ENCODE data around the gene AQP12A.
"Not testable (repeated sequence)": the region's sequence is repeated elsewhere in the genome, so short reads cannot be mapped to it uniquely, and the experiment has no call there.

AQP12A gene

DNA sequence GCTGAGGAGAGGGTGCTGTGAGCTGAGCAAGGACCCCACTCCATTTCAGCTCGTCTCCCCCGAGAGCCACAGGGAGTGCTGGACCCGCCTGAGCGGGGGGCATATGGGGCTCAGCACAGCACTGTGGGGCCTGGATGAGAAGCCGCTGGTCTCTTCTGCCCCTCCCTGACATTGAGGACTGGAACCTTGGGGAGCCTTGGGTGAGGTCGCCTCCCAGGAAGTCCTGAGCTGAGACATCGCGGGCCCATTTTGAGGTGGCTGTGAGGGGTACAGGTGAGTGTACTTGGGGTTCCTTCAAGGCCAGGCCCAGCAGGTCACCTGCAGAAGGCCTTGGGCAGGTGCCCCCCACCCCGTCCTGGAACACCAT lies 3.1 kb upstream of the AQP12A start:
- H2BK15ac ChIP-seq (ENCODE audit: low read length), result peak overlapping the region; percentile 9
- DNase-seq (ENCODE audit: low spot score), result no peak
- H3K79me1 ChIP-seq (ENCODE audit: low read depth, low read length), result no peaks in the 10 kb centered on the region
- WGBS, 2 donors (ENCODE audit: extremely low coverage in 2 of 2, insufficient read length in 2 of 2, insufficient replicate concordance in 1 of 2), result no CpG with 5 or more reads among the region's 9 CpGs
- no peak overlapping the region for H3K27ac ChIP-seq (replicated peaks; ENCODE audit: low read length)
- H2BK12ac ChIP-seq (ENCODE audit: low read length), result peak overlapping the region; percentile 22
- H3K9ac ChIP-seq (ENCODE audit: low read depth, low read length, poor library complexity), result no peak overlapping the region
- H4K8ac ChIP-seq (ENCODE audit: low read depth, low read length), result peak overlapping the region; percentile 65
- no peak overlapping the region for H2BK120ac ChIP-seq (ENCODE audit: low read depth, low read length)
- peaks cover 0 to 2% of the 10 kb centered on the region in 2 donors for H3K4me1 ChIP-seq (ENCODE audit: control insufficient read depth in 2 of 2, insufficient read depth in 1 of 2, low read depth in 1 of 2, low read length in 2 of 2)
- H3K36me3 ChIP-seq (replicated peaks in 1 of 2; ENCODE audit: control insufficient read depth in 2 of 2, insufficient read depth in 2 of 2, low read length in 2 of 2), result no peaks in the 10 kb centered on the region
- peak overlapping the region; percentile 84 for H3K14ac ChIP-seq (ENCODE audit: low read length)
- H3K4me3 ChIP-seq (ENCODE audit: low read length in 2 of 2), result no peak overlapping the region
- no peak overlapping the region for H4K91ac ChIP-seq (ENCODE audit: low read depth, low read length, poor library complexity)
- no peak overlapping the region for H3K23ac ChIP-seq (ENCODE audit: low read depth, low read length, poor library complexity)
- no peak overlapping the region for H2AFZ ChIP-seq (ENCODE audit: low read length)
- H3K4me2 ChIP-seq (ENCODE audit: insufficient read depth, low read length, poor library complexity, severe bottlenecking), result no peak overlapping the region
- peak overlapping the region; percentile 81 for H2AK5ac ChIP-seq (ENCODE audit: low read depth, low read length)
- H2BK5ac ChIP-seq (ENCODE audit: low read length), result peak overlapping the region; percentile 66
- no peak overlapping the region for H3K4ac ChIP-seq (ENCODE audit: low read length)
- no peaks in the 10 kb centered on the region for H3K9me3 ChIP-seq (replicated peaks in 1 of 2; ENCODE audit: control insufficient read depth in 2 of 2, insufficient read depth in 1 of 2, low read depth in 1 of 2, low read length in 2 of 2)
- H3K18ac ChIP-seq (ENCODE audit: low read length), result no peak overlapping the region
- peaks cover 0 to 28% (median 0%) of the 10 kb centered on the region in 3 experiments for H3K27me3 ChIP-seq (ENCODE audit: control insufficient read depth in 3 of 3, insufficient read depth in 3 of 3, low read depth in 1 of 3, low read length in 3 of 3)

DNA sequence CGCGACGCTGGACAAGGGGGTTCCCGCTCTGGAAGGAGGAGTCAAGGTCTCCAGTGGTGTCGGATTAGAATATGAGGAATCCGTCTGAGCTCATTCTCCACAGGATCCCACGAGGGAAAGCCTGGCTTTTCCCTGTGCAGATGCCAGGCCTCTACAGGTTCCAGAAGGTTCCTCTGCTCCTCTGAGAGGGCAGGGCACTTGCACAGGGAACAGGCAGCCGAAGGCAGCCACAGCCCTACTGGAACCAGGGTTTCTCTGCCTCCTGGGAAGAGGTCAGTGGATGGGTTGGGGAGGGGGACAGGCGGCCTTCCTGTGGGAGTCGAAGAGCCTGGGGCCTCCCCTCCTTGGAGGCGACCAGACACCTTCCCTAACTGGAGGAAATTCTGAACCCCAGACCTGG lies 1.7 kb upstream of the AQP12A start:
- no peak overlapping the region for H4K8ac ChIP-seq (ENCODE audit: low read depth, low read length)
- peaks cover 0 to 2% of the 10 kb centered on the region in 2 donors for H3K4me1 ChIP-seq (ENCODE audit: control insufficient read depth in 2 of 2, insufficient read depth in 1 of 2, low read depth in 1 of 2, low read length in 2 of 2)
- no peaks in the 10 kb centered on the region for H3K36me3 ChIP-seq (replicated peaks in 1 of 2; ENCODE audit: control insufficient read depth in 2 of 2, insufficient read depth in 2 of 2, low read length in 2 of 2)
- H3K4ac ChIP-seq (ENCODE audit: low read length), result no peak overlapping the region
- H3K27me3 ChIP-seq (ENCODE audit: control insufficient read depth in 3 of 3, insufficient read depth in 3 of 3, low read depth in 1 of 3, low read length in 3 of 3), result peaks cover 0 to 25% (median 0%) of the 10 kb centered on the region in 3 experiments
- no peak overlapping the region for H2AFZ ChIP-seq (ENCODE audit: low read length)
- no peak overlapping the region for H2BK15ac ChIP-seq (ENCODE audit: low read length)
- H2BK12ac ChIP-seq (ENCODE audit: low read length), result no peak overlapping the region
- H2AK5ac ChIP-seq (ENCODE audit: low read depth, low read length), result no peak overlapping the region
- DNase-seq (ENCODE audit: low spot score), result no peak
- H2BK5ac ChIP-seq (ENCODE audit: low read length), result no peak overlapping the region
- H3K23ac ChIP-seq (ENCODE audit: low read depth, low read length, poor library complexity), result no peak overlapping the region
- no peaks in the 10 kb centered on the region for H3K9me3 ChIP-seq (replicated peaks in 1 of 2; ENCODE audit: control insufficient read depth in 2 of 2, insufficient read depth in 1 of 2, low read depth in 1 of 2, low read length in 2 of 2)
- no CpG with 5 or more reads among the region's 11 CpGs for WGBS, 2 donors (ENCODE audit: extremely low coverage in 2 of 2, insufficient read length in 2 of 2, insufficient replicate concordance in 1 of 2)
- no peak overlapping the region for H4K91ac ChIP-seq (ENCODE audit: low read depth, low read length, poor library complexity)
- no peak overlapping the region for H3K4me2 ChIP-seq (ENCODE audit: insufficient read depth, low read length, poor library complexity, severe bottlenecking)
- H3K79me1 ChIP-seq (ENCODE audit: low read depth, low read length), result no peaks in the 10 kb centered on the region
- no peak overlapping the region for H3K18ac ChIP-seq (ENCODE audit: low read length)
- no peak overlapping the region for H2BK120ac ChIP-seq (ENCODE audit: low read depth, low read length)
- H3K27ac ChIP-seq (replicated peaks; ENCODE audit: low read length), result no peak overlapping the region
- H3K4me3 ChIP-seq (ENCODE audit: low read length in 2 of 2), result peak overlapping the region in 1 of 2 donors; percentile 18
- no peak overlapping the region for H3K9ac ChIP-seq (ENCODE audit: low read depth, low read length, poor library complexity)
- H3K14ac ChIP-seq (ENCODE audit: low read length), result no peak overlapping the region

DNA sequence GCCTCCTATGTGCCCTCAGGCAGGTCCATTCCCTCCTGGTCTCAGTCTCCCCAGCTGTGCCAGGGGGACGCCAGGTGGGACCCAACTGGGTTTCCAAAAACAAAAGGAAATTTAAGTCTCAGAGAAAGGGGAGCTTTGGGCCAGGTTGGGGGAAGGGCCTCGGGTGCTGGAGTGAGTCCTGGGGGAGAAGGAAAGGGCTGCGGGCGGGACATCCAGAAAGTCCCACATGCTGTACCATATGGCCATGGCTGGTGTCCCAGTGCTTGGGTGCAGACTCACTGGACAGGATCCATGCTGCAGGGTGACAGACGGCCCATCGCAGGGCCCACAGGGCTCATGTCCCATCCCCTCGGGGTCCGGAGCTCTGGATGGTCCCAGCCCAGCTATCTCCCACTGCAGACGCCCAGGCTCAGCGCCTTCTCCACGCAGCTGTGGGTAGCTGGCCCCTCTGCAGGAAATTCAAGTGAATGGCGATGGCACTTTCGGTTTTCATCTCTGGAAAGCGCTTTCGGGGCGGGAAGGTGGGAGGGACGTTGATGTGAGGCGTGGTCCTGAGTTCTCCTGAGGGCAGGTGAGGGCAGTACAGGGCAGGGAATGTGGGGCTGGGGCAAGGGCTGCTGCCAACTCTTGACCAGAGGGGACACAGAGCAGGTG lies 1.1 kb upstream of the AQP12A start:
- not testable (repeated sequence) for H3K23ac ChIP-seq (ENCODE audit: low read depth, low read length, poor library complexity); H2AK5ac ChIP-seq (ENCODE audit: low read depth, low read length); H3K4ac ChIP-seq (ENCODE audit: low read length); H2BK120ac ChIP-seq (ENCODE audit: low read depth, low read length); H4K8ac ChIP-seq (ENCODE audit: low read depth, low read length); H3K4me3 ChIP-seq (ENCODE audit: low read length in 2 of 2); H2BK12ac ChIP-seq (ENCODE audit: low read length); H4K91ac ChIP-seq (ENCODE audit: low read depth, low read length, poor library complexity); H3K4me2 ChIP-seq (ENCODE audit: insufficient read depth, low read length, poor library complexity, severe bottlenecking); H3K9me3 ChIP-seq (replicated peaks in 1 of 2; ENCODE audit: control insufficient read depth in 2 of 2, insufficient read depth in 1 of 2, low read depth in 1 of 2, low read length in 2 of 2); H3K27ac ChIP-seq (replicated peaks; ENCODE audit: low read length); H3K14ac ChIP-seq (ENCODE audit: low read length); H3K36me3 ChIP-seq (replicated peaks in 1 of 2; ENCODE audit: control insufficient read depth in 2 of 2, insufficient read depth in 2 of 2, low read length in 2 of 2); H3K9ac ChIP-seq (ENCODE audit: low read depth, low read length, poor library complexity); H3K4me1 ChIP-seq (ENCODE audit: control insufficient read depth in 2 of 2, insufficient read depth in 1 of 2, low read depth in 1 of 2, low read length in 2 of 2); H3K79me1 ChIP-seq (ENCODE audit: low read depth, low read length); H2BK5ac ChIP-seq (ENCODE audit: low read length); H2AFZ ChIP-seq (ENCODE audit: low read length); DNase-seq (ENCODE audit: low spot score); H3K18ac ChIP-seq (ENCODE audit: low read length); H2BK15ac ChIP-seq (ENCODE audit: low read length)
- WGBS, 2 donors (ENCODE audit: extremely low coverage in 2 of 2, insufficient read length in 2 of 2, insufficient replicate concordance in 1 of 2), result no CpG with 5 or more reads among the region's 18 CpGs
- peaks cover 0 to 25% (median 0%) of the 10 kb centered on the region in 3 experiments for H3K27me3 ChIP-seq (ENCODE audit: control insufficient read depth in 3 of 3, insufficient read depth in 3 of 3, low read depth in 1 of 3, low read length in 3 of 3)

DNA sequence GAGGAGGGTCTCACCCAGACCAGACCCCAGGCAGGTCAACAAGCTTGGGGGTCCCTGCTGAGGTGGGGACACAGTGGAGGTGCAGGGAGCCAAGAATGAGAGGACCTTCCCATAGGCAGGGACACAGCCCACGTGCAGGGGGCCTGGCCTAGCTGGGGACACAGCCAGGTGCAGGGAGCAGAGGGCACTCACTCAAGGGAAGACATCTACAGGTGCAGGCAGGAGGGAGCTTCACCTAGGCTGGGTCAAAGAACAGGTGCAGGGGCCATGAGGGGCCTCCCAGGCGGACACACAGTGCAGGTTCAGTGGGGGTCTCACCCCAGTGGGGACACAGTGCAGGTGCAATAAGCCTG lies 615 bp upstream of the AQP12A start:
- H3K36me3 ChIP-seq (replicated peaks in 1 of 2; ENCODE audit: control insufficient read depth in 2 of 2, insufficient read depth in 2 of 2, low read length in 2 of 2); H3K79me1 ChIP-seq (ENCODE audit: low read depth, low read length); H2AFZ ChIP-seq (ENCODE audit: low read length); H3K4me1 ChIP-seq (ENCODE audit: control insufficient read depth in 2 of 2, insufficient read depth in 1 of 2, low read depth in 1 of 2, low read length in 2 of 2); H3K4me2 ChIP-seq (ENCODE audit: insufficient read depth, low read length, poor library complexity, severe bottlenecking); H3K23ac ChIP-seq (ENCODE audit: low read depth, low read length, poor library complexity); H4K8ac ChIP-seq (ENCODE audit: low read depth, low read length); H3K9me3 ChIP-seq (replicated peaks in 1 of 2; ENCODE audit: control insufficient read depth in 2 of 2, insufficient read depth in 1 of 2, low read depth in 1 of 2, low read length in 2 of 2); H3K4me3 ChIP-seq (ENCODE audit: low read length in 2 of 2); H2AK5ac ChIP-seq (ENCODE audit: low read depth, low read length); H2BK12ac ChIP-seq (ENCODE audit: low read length); H4K91ac ChIP-seq (ENCODE audit: low read depth, low read length, poor library complexity); H2BK120ac ChIP-seq (ENCODE audit: low read depth, low read length); H2BK5ac ChIP-seq (ENCODE audit: low read length); H2BK15ac ChIP-seq (ENCODE audit: low read length); H3K4ac ChIP-seq (ENCODE audit: low read length); H3K18ac ChIP-seq (ENCODE audit: low read length); H3K9ac ChIP-seq (ENCODE audit: low read depth, low read length, poor library complexity); H3K14ac ChIP-seq (ENCODE audit: low read length); DNase-seq (ENCODE audit: low spot score); H3K27ac ChIP-seq (replicated peaks; ENCODE audit: low read length): not testable (repeated sequence)
- no CpG with 5 or more reads among the region's 2 CpGs for WGBS, 2 donors (ENCODE audit: extremely low coverage in 2 of 2, insufficient read length in 2 of 2, insufficient replicate concordance in 1 of 2)
- peaks cover 0 to 20% (median 0%) of the 10 kb centered on the region in 3 experiments for H3K27me3 ChIP-seq (ENCODE audit: control insufficient read depth in 3 of 3, insufficient read depth in 3 of 3, low read depth in 1 of 3, low read length in 3 of 3)
